Stimulated activated CD8-positive, alpha-beta memory T cell treated with anti-CD3 and anti-CD28 coated beads, Interleukin-7, amount 100 ng/mL, for 24 hours (primary cell): Measurements from ENCODE around the gene RGP1.

Source experiments
- DNase-seq: peaks from one replicate; pipeline ENCODE4 v3.0.0-alpha.2; 2020; ENCODE audit warnings: low read depth

RGP1 gene

GRCh38 chr9:35719546-35719945 is 29.5 kb upstream of the RGP1 start:
- no peak for DNase-seq

DNA sequence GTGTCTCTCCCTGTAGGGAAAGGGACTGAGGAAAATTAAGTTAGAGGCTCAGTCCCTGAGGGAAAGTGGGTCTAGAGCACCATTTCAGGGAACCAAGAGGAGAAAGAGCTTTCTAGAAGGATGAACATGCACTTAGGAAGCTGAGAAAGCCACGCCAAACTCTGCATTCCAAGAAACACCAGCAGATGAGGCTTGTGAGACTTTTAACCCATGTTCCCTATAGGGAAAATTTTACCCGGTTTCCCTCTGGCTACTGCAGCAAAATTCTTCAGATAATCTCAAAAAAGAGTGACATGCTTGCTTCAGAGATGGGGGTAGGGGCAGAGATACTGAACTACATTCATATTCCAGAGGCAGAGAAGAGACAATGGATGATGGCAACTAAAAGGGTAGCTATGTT is 25.7 kb upstream of the RGP1 start:
- no peak for DNase-seq

DNA sequence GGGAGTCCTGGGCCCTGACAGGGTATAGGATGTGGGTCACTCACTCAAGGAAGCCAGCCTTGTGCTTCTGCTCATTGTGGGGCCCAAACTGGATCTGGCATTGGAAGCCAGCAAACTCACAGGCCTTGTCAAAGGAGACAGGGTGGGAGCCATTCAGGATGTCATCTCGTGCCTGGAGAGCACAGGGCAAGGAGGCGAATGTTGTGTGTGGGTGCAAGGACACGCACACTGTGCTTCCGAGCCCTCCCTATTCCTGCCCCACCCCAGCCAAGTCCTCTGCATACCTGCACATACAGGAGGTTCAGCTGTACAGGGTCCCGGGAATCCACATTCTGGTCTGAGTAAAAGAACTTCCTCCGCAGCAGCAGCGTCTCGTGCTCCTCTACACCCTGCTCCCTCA is 25.2 kb upstream of the RGP1 start:
- no peak for DNase-seq

DNA sequence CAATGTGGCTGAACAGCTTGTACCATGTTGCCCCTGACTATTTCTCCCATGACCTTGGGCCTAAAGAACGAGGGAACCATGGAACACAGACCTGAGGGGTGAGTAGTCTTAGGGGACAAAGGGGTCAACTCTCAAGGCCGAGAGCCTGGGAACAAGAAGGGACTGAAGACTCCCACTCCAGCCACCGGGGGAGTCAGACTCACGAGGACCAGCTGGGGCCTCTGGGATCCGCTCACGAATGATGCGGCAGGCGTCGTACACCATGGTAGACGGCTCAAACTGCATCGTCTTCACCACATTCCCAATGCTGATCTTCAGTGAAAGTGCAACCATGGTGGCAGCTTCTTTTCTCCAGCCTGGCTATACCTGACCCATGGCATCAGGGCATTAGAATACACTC is 23.7 kb upstream of the RGP1 start:
- no peak for DNase-seq

- DNase-seq, result no peak
Measured at GRCh38 chr9:35726931-35727330, 22.2 kb upstream of the RGP1 start.

DNA sequence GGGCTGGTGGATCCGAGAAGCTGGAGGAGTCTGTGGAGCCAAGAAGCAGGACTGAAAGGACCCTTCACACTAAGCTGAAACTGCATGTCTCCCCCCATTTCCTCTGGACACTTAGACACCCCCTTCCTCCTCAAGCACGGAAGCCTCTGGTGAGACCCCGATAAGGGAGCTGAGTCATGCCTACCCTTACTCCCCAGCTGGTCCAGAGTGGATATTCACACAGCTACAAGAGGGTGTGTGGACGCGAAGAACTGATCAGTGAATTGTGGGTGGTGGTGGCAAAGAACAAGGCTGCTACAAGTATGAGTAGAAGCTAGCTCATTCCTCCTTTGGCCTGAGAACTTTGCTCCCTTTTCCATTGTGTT is 21.4 kb upstream of the RGP1 start:
- DNase-seq, result no peak

DNA sequence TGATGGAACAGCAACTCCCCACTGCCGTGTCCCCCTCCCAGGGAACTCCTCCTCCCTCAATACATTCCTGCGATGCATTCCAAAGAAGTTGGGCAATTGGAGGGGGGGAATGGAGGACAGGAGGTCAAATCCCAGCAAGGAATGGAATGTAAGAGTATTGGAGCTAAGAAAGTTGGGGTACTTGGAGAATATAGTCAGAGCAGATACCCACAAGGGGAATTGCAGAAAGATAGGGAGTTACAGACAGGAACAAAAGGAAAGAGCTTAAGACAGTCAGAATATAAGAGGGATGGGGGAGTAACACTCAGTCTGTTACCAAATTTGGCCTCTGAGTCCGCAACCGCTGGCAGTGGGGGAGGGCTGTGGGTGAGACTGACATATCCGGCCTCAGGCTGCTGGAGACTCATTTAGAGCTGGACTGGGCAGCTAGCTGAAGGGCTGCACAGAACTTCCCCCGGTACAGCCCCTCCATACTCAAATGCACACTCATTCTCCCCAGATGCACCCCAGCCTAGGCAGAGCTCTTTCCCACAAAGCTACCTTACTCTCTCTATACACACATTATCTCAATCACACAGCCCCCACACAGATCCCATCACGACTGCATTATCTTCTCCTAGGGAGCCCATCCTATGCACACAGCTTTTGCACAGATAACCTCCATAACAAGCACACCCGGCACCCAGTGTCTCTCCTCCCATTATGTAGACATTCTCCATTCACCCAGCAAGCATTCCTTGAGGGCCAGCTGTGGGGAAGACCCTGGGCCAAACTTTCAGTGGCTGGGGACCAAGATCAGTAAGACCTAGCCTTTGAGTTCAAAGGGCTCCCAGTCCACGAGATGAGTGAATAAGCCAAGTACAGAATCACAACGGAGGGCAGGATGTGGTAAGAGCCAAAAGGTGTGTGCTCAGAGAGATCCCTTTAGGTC is 20.8 kb upstream of the RGP1 start:
- peak; percentile 14 for DNase-seq

DNA sequence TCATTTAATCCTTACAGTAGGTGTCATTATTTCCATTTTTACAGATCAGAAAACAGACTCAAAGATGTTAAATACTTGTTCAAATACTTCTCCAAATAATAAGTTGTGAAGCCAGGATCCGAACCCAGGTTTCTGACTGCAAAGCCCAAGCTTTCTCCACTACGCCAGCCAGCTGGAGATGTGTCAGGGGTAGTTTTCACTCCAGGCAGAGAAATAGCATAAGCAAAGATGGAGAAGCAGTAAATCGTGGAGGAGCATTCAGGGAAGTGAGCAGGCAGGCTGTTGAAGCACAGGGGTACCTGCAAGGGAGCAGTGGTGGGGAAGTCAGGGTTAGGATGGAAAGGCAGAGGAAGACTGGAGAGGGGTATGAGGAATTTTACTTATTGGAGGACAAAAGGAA is 20.0 kb upstream of the RGP1 start:
- DNase-seq, result no peak

DNA sequence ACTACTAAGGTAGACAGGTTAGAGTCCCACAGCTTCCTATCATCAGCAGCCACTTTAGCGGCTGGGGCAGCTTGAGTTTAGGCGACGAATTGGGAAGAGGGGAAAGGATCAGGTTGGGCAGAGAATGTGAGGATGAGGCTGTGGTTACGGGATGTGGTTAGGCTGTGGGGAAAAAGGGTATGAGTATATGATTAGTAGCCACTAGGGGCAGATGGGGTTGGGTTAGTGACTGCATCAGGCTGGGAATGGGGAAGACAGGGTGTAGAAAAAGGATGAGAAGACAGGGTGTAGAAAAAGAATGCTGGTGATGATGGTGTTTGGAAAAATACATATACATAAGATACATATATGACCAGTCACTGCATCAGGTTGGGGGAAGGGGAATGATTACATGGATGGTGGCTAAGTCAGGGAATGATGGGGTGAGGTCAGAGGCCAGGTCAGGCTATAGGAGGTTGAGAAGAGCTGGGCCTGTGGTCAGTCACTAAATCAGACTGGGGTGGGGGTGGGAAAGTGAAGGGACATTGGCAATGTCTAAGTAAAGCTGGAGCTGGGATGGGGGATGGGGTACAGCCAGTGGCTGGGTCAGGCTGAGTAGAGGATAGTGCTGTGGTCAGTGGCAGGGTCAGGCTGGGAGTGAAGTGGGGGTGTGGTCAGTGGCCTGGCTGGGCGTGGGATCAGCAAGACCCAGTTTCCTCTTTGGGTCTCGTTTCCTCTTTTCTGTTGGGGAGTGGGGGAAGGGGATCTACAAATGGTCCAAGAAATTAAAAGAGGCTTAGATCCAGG is 19.2 kb upstream of the RGP1 start:
- no peak for DNase-seq

- no peak for DNase-seq
Measured at GRCh38 chr9:35730486-35730854, 18.6 kb upstream of the RGP1 start.

DNA sequence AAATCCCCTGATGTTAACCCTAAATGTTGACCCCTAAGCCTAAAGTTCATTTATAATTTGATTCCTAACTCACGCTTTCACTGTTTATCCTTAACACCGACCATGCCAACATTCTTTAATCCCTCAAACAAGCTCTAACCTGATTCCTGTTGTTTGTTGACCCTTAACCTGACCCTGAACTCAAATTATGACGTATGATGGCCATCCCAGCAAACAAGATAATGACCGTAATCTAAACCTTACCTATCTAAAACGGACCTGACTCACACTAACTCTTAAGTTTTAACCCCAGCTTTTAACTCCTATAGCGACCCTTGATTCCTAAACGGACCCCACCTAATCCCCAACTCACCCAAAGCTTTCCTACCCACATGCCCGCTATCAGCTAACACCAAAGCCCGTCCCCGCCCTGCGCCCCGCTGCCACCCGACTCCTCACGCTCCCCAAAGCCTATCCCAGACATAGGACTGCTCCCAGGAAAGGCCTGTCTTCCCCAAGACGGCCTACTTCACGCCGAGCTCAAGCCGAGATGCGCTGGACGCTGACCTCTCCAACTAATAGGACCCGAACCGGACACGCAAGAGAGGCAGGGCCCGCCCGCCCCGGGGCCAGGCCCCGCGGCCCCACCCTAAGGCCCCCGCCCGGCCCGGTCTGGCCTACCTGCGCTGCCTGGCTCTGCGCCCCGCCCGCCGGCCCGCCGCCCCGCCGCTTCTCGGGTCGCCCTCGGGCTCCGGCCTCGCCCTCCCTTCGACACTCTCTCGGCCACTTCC is 17.5 kb upstream of the RGP1 start:
- DNase-seq, result no peak

GRCh38 chr9:35732185-35732799 is 16.8 kb upstream of the RGP1 start, which contains the start of the genes CREB3 and TLN1:
CREB3 (plus strand) TSS chr9:35732666; CDS start chr9:35732773, 107 bp downstream.
TLN1 (minus strand) TSS chr9:35732195; CDS start chr9:35725694, 6,501 bp downstream.
- DNase-seq, result peak; percentile 93

DNA sequence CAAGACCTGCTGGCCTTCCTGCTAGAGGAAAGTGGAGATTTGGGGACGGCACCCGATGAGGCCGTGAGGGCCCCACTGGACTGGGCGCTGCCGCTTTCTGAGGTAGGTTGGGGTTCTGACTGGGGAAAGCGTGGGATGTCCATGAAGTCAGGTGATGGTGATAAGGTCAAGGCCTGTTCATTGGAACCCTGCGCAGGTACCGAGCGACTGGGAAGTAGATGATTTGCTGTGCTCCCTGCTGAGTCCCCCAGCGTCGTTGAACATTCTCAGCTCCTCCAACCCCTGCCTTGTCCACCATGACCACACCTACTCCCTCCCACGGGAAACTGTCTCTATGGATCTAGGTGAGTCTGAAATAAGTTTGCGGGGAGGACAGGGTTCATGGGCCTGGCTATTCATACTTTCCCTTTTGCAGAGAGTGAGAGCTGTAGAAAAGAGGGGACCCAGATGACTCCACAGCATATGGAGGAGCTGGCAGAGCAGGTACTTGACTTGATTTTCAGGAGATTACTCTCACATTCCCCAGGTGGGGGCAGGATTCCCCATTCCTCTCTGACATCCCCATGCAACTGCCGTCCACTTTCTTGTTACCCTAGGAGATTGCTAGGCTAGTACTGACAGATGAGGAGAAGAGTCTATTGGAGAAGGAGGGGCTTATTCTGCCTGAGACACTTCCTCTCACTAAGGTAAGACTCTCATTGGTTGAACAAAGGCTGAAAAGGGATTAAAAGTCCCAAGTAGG is 16.1 kb upstream of the RGP1 start:
- no peak for DNase-seq

DNA sequence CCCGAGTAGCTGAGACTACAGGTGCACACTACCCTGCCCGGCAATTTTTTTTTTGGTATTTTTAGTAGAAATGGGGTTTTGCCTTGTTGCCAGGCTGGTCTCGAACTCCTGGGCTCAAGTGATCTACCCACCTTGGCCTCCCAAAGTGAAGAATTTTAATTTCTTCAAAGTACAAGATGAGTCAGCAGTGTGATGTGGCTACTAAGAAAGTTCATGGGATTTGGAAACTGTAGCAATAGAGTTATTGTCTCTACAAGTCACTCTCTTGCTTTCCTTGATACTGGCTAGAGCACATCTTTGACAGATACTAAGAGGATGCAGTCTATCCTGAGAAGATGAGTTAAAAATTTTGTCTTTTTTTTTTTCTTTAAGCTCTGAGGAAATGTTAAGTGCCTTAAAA is 15.0 kb upstream of the RGP1 start:
- DNase-seq, result no peak

DNA sequence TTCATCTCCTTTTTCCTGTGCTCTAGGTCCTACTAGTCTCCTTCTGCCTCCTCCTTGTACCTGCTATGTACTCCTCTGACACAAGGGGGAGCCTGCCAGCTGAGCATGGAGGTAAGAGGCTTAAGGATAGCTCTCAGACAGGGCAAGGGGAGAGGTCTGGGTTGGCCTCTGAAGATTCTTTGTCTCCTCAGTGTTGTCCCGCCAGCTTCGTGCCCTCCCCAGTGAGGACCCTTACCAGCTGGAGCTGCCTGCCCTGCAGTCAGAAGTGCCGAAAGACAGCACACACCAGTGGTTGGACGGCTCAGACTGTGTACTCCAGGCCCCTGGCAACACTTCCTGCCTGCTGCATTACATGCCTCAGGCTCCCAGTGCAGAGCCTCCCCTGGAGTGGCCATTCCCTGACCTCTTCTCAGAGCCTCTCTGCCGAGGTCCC is 12.9 kb upstream of the RGP1 start:
- DNase-seq, result no peak

DNA sequence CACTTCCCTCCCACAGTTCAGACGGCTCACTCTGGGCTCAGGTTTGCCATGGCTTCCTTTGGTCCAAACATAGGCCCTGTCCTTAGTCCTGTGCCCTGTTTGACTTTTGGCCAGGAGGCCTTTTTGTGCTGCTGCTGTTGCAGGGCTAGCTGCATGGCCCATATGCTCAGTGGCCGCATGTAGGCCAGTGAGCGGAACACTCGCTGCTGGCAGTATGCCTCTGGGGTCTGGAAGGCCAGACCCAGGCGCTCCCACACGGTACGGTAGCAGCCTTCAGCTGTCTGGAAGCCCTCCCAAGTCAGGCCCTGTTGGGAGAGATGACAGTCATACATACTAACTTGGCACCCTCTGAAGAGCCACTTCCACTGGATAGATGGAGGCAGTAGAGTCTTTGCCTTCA is 11.9 kb upstream of the RGP1 start:
- DNase-seq, result no peak

GRCh38 chr9:35738186-35738585 is 10.9 kb upstream of the RGP1 start:
- DNase-seq, result no peak

DNA sequence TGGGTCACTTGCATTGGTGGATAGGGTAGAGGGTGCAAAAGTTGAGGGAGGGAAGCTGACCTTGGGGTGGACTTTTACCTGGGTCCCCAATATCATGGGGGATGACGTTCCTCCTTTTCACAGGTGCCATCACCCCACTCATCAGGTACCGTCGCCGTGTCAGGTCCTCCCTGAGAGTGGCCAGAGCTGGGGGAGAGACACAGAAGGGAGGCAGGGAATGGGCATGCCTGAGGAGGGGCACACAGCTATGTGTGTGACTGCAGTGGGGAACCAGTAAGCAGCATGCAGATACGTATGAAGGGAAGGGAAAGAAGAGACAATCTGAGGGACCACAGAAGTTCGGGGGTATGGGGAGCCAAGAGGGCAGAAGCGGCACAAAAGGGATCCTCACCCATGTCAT is 10.2 kb upstream of the RGP1 start:
- DNase-seq, result no peak

DNA sequence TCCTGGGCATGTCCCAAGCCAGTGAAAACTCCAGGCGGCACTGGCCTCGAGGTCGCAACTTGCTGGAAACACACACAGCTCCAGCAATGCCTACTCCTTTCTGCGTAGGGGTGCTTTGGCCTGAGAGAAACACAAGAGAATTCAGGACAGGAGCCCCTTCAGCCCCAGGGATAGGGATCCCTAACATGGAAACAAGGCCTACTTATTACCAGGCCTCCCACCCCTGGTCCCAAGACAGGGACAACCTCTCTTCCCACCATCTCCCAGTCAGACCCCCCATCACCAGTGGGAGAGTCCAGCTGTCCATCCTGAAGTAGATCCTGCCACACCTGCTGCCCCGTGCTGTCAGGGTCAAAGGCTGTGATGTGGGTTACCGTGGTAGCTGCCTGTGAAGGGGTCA is 8.8 kb upstream of the RGP1 start:
- DNase-seq, result no peak

DNA sequence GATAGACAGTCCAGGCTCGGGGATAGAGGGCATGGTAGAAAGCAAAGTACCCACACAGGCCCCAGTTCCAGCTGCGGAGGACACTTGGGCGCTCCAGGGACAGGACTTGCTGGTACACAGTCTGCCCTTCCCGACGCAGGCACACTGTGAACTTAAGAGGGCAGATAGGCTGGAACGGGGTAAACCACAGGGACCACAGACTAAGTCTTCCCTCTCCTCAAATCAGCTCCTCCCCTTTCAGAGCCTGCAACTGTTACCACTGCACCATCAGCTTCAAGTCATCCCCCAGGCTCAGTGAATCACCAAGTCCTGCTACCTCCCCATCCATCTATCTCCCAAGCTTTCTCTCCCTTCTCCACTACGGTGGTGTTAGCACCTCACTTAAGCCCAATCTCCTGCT is 7.3 kb upstream of the RGP1 start:
- DNase-seq, result no peak

DNA sequence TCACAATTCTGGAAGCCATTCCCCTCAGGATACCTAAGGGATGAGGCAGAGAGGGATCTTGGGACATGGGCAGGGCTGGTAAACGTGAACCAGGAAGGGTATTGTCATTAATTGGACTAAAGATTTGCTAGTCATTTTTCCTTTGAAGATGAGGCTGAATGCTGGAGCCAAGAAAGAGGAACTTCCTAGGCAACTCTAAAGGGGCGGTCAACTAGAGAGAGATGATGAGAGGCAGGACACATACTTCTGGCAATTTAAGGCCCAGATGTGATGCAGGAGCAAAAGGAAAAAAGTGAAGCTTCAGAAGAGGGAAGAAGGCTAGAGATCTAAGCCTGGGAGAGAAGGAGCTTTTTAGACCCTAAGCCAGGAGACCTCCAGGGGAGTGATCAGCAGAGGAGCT is 5.6 kb upstream of the RGP1 start:
- DNase-seq, result no peak
